Liver (tissue), 9 donors: ENCODE results near the gene RTN4R. TPM values are rescaled to one million over a fixed set of nuclear protein-coding genes. Genes with fewer than 3 reads are reported as not detected.
A peak's percentile ranks its signal among the peaks of the same experiment; 100 is the strongest.

Experiments used
- DNase-seq: peaks from one replicate; pipeline ENCODE4 v3.0.0-alpha.2; 2017; ENCODE audit warnings: low spot score
- H3K27ac ChIP-seq, 2 donors: one replicate each; pipeline ENCODE4 v1.7.0; 2013; ENCODE audit warnings: inconsistent platforms in 2 of 2, low read length in 2 of 2, control low read depth in 1 of 2, low read depth in 1 of 2, mild to moderate bottlenecking in 1 of 2
- H3K27me3 ChIP-seq, 4 donors: one replicate each; pipeline versions ENCODE4 v1.6.1 to v1.7.0; 2013; ENCODE audit warnings: low read length in 3 of 4, inconsistent platforms in 1 of 4, mild to moderate bottlenecking in 1 of 4, moderate library complexity in 1 of 4; ENCODE audit not compliant: control insufficient read depth in 4 of 4, insufficient read depth in 4 of 4
- H3K36me3 ChIP-seq, 4 donors: one replicate each; pipeline versions ENCODE4 v1.6.1 to v1.7.0; 2013; ENCODE audit warnings: low read length in 3 of 4, mild to moderate bottlenecking in 3 of 4, low read depth in 1 of 4, moderate library complexity in 1 of 4; ENCODE audit not compliant: control insufficient read depth in 4 of 4, insufficient read depth in 3 of 4
- H3K4me1 ChIP-seq, 4 donors: one replicate each; pipeline versions ENCODE4 v1.6.1 to v1.7.0; 2013; ENCODE audit warnings: low read length in 3 of 4, mild to moderate bottlenecking in 3 of 4, moderate library complexity in 1 of 4; ENCODE audit not compliant: control insufficient read depth in 4 of 4, insufficient read depth in 4 of 4
- H3K4me3 ChIP-seq, 3 donors: one replicate each; pipeline versions ENCODE4 v1.6.1 to v1.7.0; 2013; ENCODE audit warnings: low read length in 3 of 3, control low read depth in 1 of 3, low read depth in 1 of 3, mild to moderate bottlenecking in 1 of 3
- H3K9ac ChIP-seq, 2 donors: one replicate each; pipeline ENCODE4 v1.7.0; 2013; ENCODE audit warnings: low read length in 2 of 2, mild to moderate bottlenecking in 2 of 2, moderate library complexity in 2 of 2, control low read depth in 1 of 2, low read depth in 1 of 2
- H3K9me3 ChIP-seq, 4 donors: one replicate each; pipeline versions ENCODE4 v1.6.1 to v1.7.0; 2013; ENCODE audit warnings: low read length in 3 of 4; ENCODE audit not compliant: control insufficient read depth in 4 of 4
- FOXA2 ChIP-seq: IDR thresholded peaks from 2 replicates; pipeline ENCODE4 v1.6.1; 2016; ENCODE audit warnings: antibody characterized with exemption
- HNF4A ChIP-seq, 2 donors: conservative IDR thresholded peaks; 2 replicates each; pipeline ENCODE4 v1.6.1; 2016; ENCODE audit warnings: antibody characterized with exemption in 2 of 2, mild to moderate bottlenecking in 2 of 2
- HNF4G ChIP-seq: IDR thresholded peaks from 2 replicates; pipeline ENCODE4 v1.6.1; 2016; ENCODE audit warnings: antibody characterized with exemption
- NR2F2 ChIP-seq: IDR thresholded peaks from 2 replicates; pipeline ENCODE4 v1.6.1; 2016; ENCODE audit warnings: antibody characterized with exemption
- RAD21 ChIP-seq, 2 donors: IDR thresholded peaks; 2 replicates each; pipeline ENCODE4 v1.6.1; 2016; ENCODE audit warnings: antibody characterized with exemption in 2 of 2, mild to moderate bottlenecking in 2 of 2
- RXRA ChIP-seq, 2 donors: IDR thresholded peaks; 2 replicates each; pipeline ENCODE4 v1.6.1; 2017 to 2018; ENCODE audit warnings: antibody characterized with exemption in 2 of 2, mild to moderate bottlenecking in 1 of 2
- SP1 ChIP-seq: IDR thresholded peaks from 2 replicates; pipeline ENCODE4 v1.6.1; 2018; ENCODE audit warnings: antibody characterized with exemption, mild to moderate bottlenecking
- TAF1 ChIP-seq: conservative IDR thresholded peaks from 2 replicates; pipeline ENCODE4 v1.6.1; 2016; ENCODE audit warnings: antibody characterized with exemption, mild to moderate bottlenecking
- YY1 ChIP-seq: IDR thresholded peaks from 2 replicates; pipeline ENCODE4 v1.6.1; 2016; ENCODE audit warnings: antibody characterized with exemption, mild to moderate bottlenecking
- WGBS: extraction: QIAGEN DNeasy Blood & Tissue Kit; methylation state at CpG from one replicate; pipeline ENCODE4 v1.1.7; 2013; 5-methylcytosine and 5-hydroxymethylcytosine counted together
- polyA plus RNA-seq, 2 donors: library from polyadenylated mRNA; stranded (reverse) in 1 of 2; unstranded in 1 of 2; fragments of 200-250 nt in 1 of 2; fragments of >200 nt in 1 of 2; fragmentation: Nextera tagmentation in 1 of 2; extraction: Ambion mirVana in 1 of 2; gene quantifications; one replicate each; pipeline versions ENCODE4 v1.2.1 to v1.2.3, GENCODE V29; 2013 to 2015
- total RNA-seq, 2 donors: library from RNA; depleted of rRNA; stranded (reverse); fragments of >200 nt; gene quantifications; one replicate each; pipeline ENCODE4 v1.2.3, GENCODE V29; 2014
- TF ChIP-seq, protein P1 (sequence below): IDR thresholded peaks from 2 replicates; pipeline ENCODE4 v1.6.1; 2016; ENCODE audit warnings: antibody characterized with exemption, mild to moderate bottlenecking
- TF ChIP-seq, protein P2 (sequence below): IDR thresholded peaks from 2 replicates; pipeline ENCODE4 v1.6.1; 2016; ENCODE audit warnings: antibody characterized with exemption
- TF ChIP-seq, protein P3 (sequence below): IDR thresholded peaks from 2 replicates; pipeline ENCODE4 v1.6.1; 2016; ENCODE audit warnings: antibody characterized with exemption
- TF ChIP-seq, protein P4 (sequence below): IDR thresholded peaks from 2 replicates; pipeline ENCODE4 v1.6.1; 2016; ENCODE audit warnings: antibody characterized with exemption
- donor health status: healthy.
- donor health status: healthy.
- donor health status: healthy.
- donor health status: healthy.
- donor health status: healthy.

RTN4R gene
- total and polyA plus RNA-seq, 4 donors = 0.33 to 10.4 (median 1.1) TPM

DNA sequence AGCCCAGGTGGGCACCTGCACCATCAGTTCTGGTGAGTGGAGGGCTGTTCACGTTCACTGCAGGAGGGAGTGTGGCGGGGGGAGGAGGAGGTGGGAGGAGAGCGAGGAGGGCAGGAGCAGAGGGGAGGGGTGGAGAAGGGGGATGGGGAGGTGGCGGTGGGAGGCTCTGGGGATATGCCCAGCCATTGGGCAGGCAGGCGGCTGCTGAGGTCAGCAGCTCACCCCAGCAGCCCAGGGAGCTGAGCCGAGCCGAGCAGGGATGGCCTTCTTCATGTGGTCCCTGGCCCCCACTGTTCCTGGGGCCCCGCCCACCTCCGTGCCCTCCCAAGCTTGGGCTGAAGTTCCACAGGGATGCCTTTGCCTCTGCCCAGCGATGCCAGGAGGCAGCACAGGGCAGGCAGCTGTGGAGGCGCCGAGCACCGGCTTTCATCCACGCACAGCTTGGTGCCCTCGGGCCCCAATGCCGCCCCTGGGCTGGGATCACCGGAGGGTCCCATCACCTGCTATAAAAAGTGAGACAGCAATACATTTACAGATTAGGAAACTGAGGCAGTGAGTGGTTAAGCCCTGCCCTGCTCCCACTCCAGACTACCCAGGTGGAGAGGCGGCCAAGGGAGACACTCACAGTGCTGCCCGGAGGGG is 21.6 kb downstream of the RTN4R start (continued):
- TF ChIP-seq, protein P1, sequence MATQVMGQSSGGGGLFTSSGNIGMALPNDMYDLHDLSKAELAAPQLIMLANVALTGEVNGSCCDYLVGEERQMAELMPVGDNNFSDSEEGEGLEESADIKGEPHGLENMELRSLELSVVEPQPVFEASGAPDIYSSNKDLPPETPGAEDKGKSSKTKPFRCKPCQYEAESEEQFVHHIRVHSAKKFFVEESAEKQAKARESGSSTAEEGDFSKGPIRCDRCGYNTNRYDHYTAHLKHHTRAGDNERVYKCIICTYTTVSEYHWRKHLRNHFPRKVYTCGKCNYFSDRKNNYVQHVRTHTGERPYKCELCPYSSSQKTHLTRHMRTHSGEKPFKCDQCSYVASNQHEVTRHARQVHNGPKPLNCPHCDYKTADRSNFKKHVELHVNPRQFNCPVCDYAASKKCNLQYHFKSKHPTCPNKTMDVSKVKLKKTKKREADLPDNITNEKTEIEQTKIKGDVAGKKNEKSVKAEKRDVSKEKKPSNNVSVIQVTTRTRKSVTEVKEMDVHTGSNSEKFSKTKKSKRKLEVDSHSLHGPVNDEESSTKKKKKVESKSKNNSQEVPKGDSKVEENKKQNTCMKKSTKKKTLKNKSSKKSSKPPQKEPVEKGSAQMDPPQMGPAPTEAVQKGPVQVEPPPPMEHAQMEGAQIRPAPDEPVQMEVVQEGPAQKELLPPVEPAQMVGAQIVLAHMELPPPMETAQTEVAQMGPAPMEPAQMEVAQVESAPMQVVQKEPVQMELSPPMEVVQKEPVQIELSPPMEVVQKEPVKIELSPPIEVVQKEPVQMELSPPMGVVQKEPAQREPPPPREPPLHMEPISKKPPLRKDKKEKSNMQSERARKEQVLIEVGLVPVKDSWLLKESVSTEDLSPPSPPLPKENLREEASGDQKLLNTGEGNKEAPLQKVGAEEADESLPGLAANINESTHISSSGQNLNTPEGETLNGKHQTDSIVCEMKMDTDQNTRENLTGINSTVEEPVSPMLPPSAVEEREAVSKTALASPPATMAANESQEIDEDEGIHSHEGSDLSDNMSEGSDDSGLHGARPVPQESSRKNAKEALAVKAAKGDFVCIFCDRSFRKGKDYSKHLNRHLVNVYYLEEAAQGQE = no peak

DNA sequence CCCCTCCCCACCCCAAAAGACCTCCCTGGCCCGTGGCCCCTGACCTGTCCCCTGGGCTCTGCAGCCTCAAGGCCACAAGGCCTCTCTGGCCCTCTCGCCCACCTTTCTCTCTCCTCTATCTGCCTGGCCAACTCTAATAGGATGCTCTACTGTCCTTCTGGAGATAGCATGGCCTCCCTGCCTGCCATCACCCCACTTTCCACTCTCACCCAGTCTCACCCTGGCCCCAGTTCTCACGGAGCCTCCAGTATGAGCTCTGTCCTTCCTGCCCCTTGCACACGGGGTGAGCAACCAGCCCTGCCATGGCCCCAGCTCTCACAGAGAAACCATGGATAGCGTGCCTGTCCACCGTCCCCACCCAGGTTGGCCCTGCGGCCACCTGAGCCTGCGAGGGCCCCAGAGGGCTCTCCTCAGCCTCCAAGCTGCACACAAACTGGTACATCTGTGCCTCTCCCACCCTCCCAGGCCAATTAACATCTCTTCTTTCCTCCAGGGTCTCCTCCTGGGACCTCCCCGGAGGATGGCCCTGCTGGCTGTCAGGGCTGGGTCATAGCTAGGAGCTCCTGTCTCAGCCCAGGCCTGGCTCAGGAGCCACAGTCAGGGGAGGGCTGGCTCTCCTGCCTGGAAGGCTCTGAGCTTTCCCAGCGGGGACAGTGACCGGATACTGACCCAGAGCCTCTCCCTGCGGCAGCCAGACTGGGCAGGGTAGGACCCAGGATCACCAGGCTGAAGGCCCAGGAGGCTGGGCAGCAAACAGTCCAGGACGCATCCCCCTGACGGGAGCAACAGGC is 22.3 kb downstream of the RTN4R start:
- 55% methylated on average over 14 of the region's 14 CpGs for WGBS
- Histone ChIP-seq H3K9me3 (no peaks in the 10 kb centered on the region), H3K9ac (no peak overlapping the region), H3K27ac (peak overlapping the region; percentile 74 to 78), H3K27me3 (no peaks in the 10 kb centered on the region), H3K4me1 (peaks cover 40 to 96% (median 86%) of the 10 kb centered on the region in 4 donors), H3K36me3 (no peaks in the 10 kb centered on the region), H3K4me3 (no peak overlapping the region)
- TF ChIP-seq FOXA2 (no peak), TAF1 (no peak), SP1 (peak; percentile 52), RXRA (IDR thresholded peaks at IDR 0.05) (peak; percentile 84 to 87), RAD21 (IDR thresholded peaks at IDR 0.05) (peak in 1 of 2 donors; percentile 45), YY1 (no peak), HNF4G (no peak), HNF4A (conservative IDR thresholded peaks at IDR 0.05) (peak; percentile 34 to 41), NR2F2 (no peak)
- TF ChIP-seq, protein P2, sequence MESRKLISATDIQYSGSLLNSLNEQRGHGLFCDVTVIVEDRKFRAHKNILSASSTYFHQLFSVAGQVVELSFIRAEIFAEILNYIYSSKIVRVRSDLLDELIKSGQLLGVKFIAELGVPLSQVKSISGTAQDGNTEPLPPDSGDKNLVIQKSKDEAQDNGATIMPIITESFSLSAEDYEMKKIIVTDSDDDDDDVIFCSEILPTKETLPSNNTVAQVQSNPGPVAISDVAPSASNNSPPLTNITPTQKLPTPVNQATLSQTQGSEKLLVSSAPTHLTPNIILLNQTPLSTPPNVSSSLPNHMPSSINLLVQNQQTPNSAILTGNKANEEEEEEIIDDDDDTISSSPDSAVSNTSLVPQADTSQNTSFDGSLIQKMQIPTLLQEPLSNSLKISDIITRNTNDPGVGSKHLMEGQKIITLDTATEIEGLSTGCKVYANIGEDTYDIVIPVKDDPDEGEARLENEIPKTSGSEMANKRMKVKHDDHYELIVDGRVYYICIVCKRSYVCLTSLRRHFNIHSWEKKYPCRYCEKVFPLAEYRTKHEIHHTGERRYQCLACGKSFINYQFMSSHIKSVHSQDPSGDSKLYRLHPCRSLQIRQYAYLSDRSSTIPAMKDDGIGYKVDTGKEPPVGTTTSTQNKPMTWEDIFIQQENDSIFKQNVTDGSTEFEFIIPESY = no peak
- TF ChIP-seq, protein P3, sequence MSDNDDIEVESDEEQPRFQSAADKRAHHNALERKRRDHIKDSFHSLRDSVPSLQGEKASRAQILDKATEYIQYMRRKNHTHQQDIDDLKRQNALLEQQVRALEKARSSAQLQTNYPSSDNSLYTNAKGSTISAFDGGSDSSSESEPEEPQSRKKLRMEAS = no peak
- TF ChIP-seq, protein P4, sequence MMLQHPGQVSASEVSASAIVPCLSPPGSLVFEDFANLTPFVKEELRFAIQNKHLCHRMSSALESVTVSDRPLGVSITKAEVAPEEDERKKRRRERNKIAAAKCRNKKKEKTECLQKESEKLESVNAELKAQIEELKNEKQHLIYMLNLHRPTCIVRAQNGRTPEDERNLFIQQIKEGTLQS = no peak
- no peak for DNase-seq
